CD4-positive, alpha-beta T cell treated with Interleukin-12 subunit alpha and Interleukin-12 subunit beta, for 1 hour (primary cell): Measurements from ENCODE around the gene PDE6D.

Experiments
- DNase-seq: peaks from one replicate; pipeline ENCODE4 v3.0.0-alpha.2; 2020

Gene PDE6D

GRCh38 chr2:231706731-231707624 is 74.1 kb downstream of the PDE6D start:
- DNase-seq: peak; percentile 98

- no peak for DNase-seq
Observed at GRCh38 chr2:231704017-231704416, 77.1 kb downstream of the PDE6D start.

- no peak for DNase-seq
Observed at GRCh38 chr2:231701456-231702373, 79.4 kb downstream of the PDE6D start.

GRCh38 chr2:231699006-231699405 is 82.1 kb downstream of the PDE6D start:
- no peak for DNase-seq

GRCh38 chr2:231696004-231696367 is 85.1 kb downstream of the PDE6D start:
- DNase-seq: no peak

- DNase-seq: no peak
Observed at GRCh38 chr2:231693956-231694355, 87.1 kb downstream of the PDE6D start.

- no peak for DNase-seq
Observed at GRCh38 chr2:231692847-231693246, 88.2 kb downstream of the PDE6D start.

GRCh38 chr2:231691251-231691772 is 89.8 kb downstream of the PDE6D start:
- DNase-seq: no peak

GRCh38 chr2:231689124-231689893 is 91.8 kb downstream of the PDE6D start:
- DNase-seq: no peak

GRCh38 chr2:231688719-231689118 is 92.4 kb downstream of the PDE6D start:
- DNase-seq: no peak

GRCh38 chr2:231687961-231688360 is 93.1 kb downstream of the PDE6D start:
- no peak for DNase-seq

GRCh38 chr2:231687133-231687852 is 93.8 kb downstream of the PDE6D start:
- DNase-seq: peak; percentile 68

GRCh38 chr2:231686192-231687100 is 94.6 kb downstream of the PDE6D start:
- no peak for DNase-seq

GRCh38 chr2:231685349-231686191 is 95.5 kb downstream of the PDE6D start:
- DNase-seq: no peak

GRCh38 chr2:231684314-231685223 is 96.5 kb downstream of the PDE6D start:
- DNase-seq: no peak

- DNase-seq: no peak
Observed at GRCh38 chr2:231683292-231684235, 97.5 kb downstream of the PDE6D start.

- DNase-seq: no peak
Observed at GRCh38 chr2:231682603-231683291, 98.3 kb downstream of the PDE6D start.
